Esophagus muscularis mucosa (tissue), 4 donors: ENCODE results near the gene GRIK4.
"Not testable (repeated sequence)": the region's sequence is repeated elsewhere in the genome, so short reads cannot be mapped to it uniquely, and the experiment has no call there.

Experiments
- EP300 ChIP-seq: sonication (generic); formaldehyde crosslinking; IDR thresholded peaks from one replicate; pipeline ENCODE4 v1.6.1; 2017; ENCODE audit warnings: antibody characterized with exemption
- POLR2A ChIP-seq: fragments of 450-650 bp; IDR thresholded peaks from one replicate; pipeline ENCODE4 v1.6.1; 2017; ENCODE audit warnings: antibody characterized with exemption, moderate library complexity, mild to moderate bottlenecking, low read depth
- POLR2AphosphoS5 ChIP-seq, 2 donors: sonication (generic); formaldehyde crosslinking; IDR thresholded peaks; one replicate each; pipeline ENCODE4 v1.6.1; 2017; ENCODE audit warnings: antibody characterized with exemption in 2 of 2
- TF ChIP-seq, protein P1 (sequence below), 3 experiments: fragments of 200-600 bp in 2 of 3; fragments of 450-650 bp in 1 of 3; sonication (generic) in 2 of 3; IDR thresholded peaks; one replicate each; pipeline ENCODE4 v1.5.1; 2017 to 2019; ENCODE audit warnings: antibody characterized with exemption in 3 of 3, mild to moderate bottlenecking in 2 of 3, moderate library complexity in 1 of 3

DNA sequence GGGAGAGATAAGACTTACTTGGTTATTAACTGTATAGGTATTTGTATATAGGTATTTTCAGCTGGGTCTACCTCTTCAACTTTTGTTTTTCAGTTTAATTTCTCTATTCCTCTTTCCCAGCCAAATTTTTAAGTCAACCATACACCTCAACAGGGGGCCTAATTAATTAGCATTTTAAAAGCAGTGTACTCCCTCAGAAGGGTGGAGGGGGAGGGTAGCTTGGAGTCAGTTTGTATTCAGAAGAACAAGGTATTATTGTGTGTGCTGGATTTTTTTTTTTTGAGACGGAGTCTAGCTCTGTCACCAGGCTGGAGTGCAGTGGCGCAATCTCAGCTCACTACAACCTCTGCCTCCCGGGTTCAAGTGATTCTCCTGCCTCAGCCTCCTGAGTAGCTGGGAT is 8.0 kb upstream of the GRIK4 start:
- TF ChIP-seq POLR2AphosphoS5 (IDR thresholded peaks at IDR 0.05); POLR2A; EP300: not testable (repeated sequence)
- TF ChIP-seq, protein P1, sequence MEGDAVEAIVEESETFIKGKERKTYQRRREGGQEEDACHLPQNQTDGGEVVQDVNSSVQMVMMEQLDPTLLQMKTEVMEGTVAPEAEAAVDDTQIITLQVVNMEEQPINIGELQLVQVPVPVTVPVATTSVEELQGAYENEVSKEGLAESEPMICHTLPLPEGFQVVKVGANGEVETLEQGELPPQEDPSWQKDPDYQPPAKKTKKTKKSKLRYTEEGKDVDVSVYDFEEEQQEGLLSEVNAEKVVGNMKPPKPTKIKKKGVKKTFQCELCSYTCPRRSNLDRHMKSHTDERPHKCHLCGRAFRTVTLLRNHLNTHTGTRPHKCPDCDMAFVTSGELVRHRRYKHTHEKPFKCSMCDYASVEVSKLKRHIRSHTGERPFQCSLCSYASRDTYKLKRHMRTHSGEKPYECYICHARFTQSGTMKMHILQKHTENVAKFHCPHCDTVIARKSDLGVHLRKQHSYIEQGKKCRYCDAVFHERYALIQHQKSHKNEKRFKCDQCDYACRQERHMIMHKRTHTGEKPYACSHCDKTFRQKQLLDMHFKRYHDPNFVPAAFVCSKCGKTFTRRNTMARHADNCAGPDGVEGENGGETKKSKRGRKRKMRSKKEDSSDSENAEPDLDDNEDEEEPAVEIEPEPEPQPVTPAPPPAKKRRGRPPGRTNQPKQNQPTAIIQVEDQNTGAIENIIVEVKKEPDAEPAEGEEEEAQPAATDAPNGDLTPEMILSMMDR (IDR thresholded peaks at IDR 0.05) = not testable (repeated sequence)
